ENCODE measurements around the gene ZNF20.

GRCh38 chr19:12098040-12098439, 42.1 kb downstream of the ZNF20 start:
- TF ChIP-seq TAF1 (IDR thresholded peaks at IDR 0.05; ENCODE audit: low read depth) (no peak), TEAD4 (IDR thresholded peaks at IDR 0.05) (no peak), EP300 (IDR thresholded peaks at IDR 0.05; ENCODE audit: borderline replicate concordance) (no peak), NFIC (IDR thresholded peaks at IDR 0.05) (no peak), EGR1 (IDR thresholded peaks at IDR 0.05) (no peak), CEBPB (IDR thresholded peaks at IDR 0.05) (no peak)
- TF ChIP-seq, protein P1, sequence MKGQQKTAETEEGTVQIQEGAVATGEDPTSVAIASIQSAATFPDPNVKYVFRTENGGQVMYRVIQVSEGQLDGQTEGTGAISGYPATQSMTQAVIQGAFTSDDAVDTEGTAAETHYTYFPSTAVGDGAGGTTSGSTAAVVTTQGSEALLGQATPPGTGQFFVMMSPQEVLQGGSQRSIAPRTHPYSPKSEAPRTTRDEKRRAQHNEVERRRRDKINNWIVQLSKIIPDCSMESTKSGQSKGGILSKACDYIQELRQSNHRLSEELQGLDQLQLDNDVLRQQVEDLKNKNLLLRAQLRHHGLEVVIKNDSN (IDR thresholded peaks at IDR 0.05), result no peak

Data from Ishikawa (cell line).